ENCODE measurements around the gene EPYC.

EPYC gene

DNA sequence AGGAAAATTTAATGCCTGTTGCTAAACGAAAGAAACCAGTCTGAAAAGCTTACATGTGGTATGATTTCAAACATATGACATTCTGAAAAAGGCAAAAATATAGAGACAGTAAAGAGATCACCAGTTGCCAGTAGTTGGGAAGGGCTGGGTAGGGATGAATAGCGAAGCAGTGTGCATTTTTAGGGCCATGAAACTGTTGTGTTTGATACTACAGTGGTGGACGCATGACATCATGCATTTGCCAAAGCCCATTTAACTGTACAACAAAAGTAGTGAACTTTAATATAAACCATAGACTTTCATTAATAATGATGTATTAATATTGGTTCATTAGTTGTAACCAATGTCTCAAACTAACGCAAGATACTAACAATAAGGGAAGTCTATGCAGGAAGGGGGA is 14.7 kb upstream of the EPYC start:
- H3K27me3 ChIP-seq (ENCODE audit: insufficient read depth, low read length, poor library complexity) = no peaks in the 10 kb centered on the region

DNA sequence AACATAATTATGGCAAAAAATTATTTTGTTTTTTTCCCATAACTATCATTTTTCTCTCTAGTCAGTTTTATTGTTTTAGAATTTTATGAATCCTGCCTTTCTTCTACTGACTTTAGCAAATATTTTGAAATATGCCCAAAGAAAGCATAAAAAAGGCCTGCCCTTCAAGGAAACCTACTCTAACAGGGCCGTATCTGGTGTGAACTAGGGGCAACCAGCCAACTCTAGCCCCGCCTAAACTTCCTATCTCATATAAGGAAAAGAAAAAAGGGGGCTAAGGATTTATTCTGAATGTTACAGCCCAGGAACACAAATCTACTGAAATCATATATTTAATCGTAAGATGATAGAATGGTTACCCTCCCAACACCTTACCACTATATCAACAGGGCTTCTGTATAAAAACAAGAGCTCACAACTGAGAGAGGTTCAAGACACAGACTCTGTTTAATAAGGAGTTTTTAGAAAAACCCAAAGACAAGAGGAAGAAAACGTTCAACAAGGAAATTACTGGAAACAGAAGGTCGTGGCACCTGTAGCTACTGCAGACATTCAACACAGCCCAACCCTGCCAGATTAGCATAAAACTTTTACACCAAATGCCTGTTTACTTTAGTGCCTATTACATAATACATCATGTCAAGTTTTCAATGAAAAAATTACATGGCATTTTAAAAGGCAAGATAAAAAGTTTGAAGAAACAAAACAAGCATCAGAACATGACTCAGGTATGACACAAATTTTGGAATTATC is 12.9 kb upstream of the EPYC start:
- DNase-seq (no peak), ATAC-seq (ENCODE audit: insufficient read depth, low read depth) (no peak)
- no peak overlapping the region for H3K27ac ChIP-seq (ENCODE audit: low read length)
- TF ChIP-seq EZH2 (IDR thresholded peaks at IDR 0.05; ENCODE audit: borderline replicate concordance, low read depth, low read length, severe bottlenecking) = no peak
- TF ChIP-seq, protein P1, sequence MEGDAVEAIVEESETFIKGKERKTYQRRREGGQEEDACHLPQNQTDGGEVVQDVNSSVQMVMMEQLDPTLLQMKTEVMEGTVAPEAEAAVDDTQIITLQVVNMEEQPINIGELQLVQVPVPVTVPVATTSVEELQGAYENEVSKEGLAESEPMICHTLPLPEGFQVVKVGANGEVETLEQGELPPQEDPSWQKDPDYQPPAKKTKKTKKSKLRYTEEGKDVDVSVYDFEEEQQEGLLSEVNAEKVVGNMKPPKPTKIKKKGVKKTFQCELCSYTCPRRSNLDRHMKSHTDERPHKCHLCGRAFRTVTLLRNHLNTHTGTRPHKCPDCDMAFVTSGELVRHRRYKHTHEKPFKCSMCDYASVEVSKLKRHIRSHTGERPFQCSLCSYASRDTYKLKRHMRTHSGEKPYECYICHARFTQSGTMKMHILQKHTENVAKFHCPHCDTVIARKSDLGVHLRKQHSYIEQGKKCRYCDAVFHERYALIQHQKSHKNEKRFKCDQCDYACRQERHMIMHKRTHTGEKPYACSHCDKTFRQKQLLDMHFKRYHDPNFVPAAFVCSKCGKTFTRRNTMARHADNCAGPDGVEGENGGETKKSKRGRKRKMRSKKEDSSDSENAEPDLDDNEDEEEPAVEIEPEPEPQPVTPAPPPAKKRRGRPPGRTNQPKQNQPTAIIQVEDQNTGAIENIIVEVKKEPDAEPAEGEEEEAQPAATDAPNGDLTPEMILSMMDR (IDR thresholded peaks at IDR 0.05; ENCODE audit: borderline replicate concordance, extremely low read depth, low read length, poor library complexity, severe bottlenecking) = no peak
- no peak overlapping the region for H3K4me3 ChIP-seq (ENCODE audit: low read depth in 1 of 2, low read length in 2 of 2)
- no peaks in the 10 kb centered on the region for H3K79me2 ChIP-seq (ENCODE audit: insufficient read depth, low read length)
- no peaks in the 10 kb centered on the region for H3K36me3 ChIP-seq (ENCODE audit: insufficient read depth, low read length)
- no peaks in the 10 kb centered on the region for H4K20me1 ChIP-seq (ENCODE audit: insufficient read depth, low read length)
- no peaks in the 10 kb centered on the region for H3K27me3 ChIP-seq (ENCODE audit: insufficient read depth, low read length, poor library complexity)
- H3K4me2 ChIP-seq (ENCODE audit: insufficient read depth, low read length) = no peak overlapping the region
- H2AFZ ChIP-seq (ENCODE audit: low read depth, low read length) = no peak overlapping the region
- H3K4me1 ChIP-seq (ENCODE audit: insufficient read depth, low read length) = no peaks in the 10 kb centered on the region
- no peak overlapping the region for H3K9ac ChIP-seq (ENCODE audit: low read depth, low read length)
- no peaks in the 10 kb centered on the region for H3K9me3 ChIP-seq (ENCODE audit: insufficient read depth, low read length, severe bottlenecking)

More for the DNA sequence above, 14.7 kb upstream of the EPYC start:
- Histone ChIP-seq H4K20me1 (ENCODE audit: insufficient read depth, low read length) (no peaks in the 10 kb centered on the region), H3K9me3 (ENCODE audit: insufficient read depth, low read length, severe bottlenecking) (no peaks in the 10 kb centered on the region), H2AFZ (ENCODE audit: low read depth, low read length) (no peak overlapping the region), H3K36me3 (ENCODE audit: insufficient read depth, low read length) (no peaks in the 10 kb centered on the region), H3K4me3 (ENCODE audit: low read depth in 1 of 2, low read length in 2 of 2) (no peak overlapping the region), H3K79me2 (ENCODE audit: insufficient read depth, low read length) (no peaks in the 10 kb centered on the region), H3K4me1 (ENCODE audit: insufficient read depth, low read length) (no peaks in the 10 kb centered on the region), H3K9ac (ENCODE audit: low read depth, low read length) (no peak overlapping the region), H3K4me2 (ENCODE audit: insufficient read depth, low read length) (no peak overlapping the region), H3K27ac (ENCODE audit: low read length) (no peak overlapping the region)
- TF ChIP-seq EZH2 (IDR thresholded peaks at IDR 0.05; ENCODE audit: borderline replicate concordance, low read depth, low read length, severe bottlenecking) = no peak
- TF ChIP-seq, protein P1 (IDR thresholded peaks at IDR 0.05; ENCODE audit: borderline replicate concordance, extremely low read depth, low read length, poor library complexity, severe bottlenecking) = no peak
- DNase-seq (no peak), ATAC-seq (ENCODE audit: insufficient read depth, low read depth) (no peak)

DNA sequence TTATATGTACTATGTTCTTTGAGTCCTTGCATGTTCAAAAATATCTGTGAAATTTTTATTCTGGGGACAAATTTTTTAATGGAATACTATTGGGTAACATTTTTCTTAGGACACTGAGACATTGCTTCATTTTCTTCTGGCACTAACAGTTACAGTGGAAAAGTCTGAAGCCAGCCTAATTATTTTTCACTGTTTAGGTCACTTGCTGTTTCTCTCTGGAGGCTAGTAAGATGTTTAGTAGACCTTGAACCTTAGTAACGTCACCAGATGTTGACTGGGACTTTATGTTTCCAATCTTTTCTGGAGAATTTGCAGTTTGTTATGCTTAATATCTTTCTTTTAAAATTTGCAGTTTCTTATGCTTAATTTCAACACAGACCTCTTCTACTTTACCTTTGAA is 12.3 kb upstream of the EPYC start:
- H3K4me3 ChIP-seq (ENCODE audit: low read depth in 1 of 2, low read length in 2 of 2) = no peak overlapping the region
- ATAC-seq (ENCODE audit: insufficient read depth, low read depth) = no peak
- no peaks in the 10 kb centered on the region for H3K36me3 ChIP-seq (ENCODE audit: insufficient read depth, low read length)
- no peaks in the 10 kb centered on the region for H3K79me2 ChIP-seq (ENCODE audit: insufficient read depth, low read length)
- H3K4me2 ChIP-seq (ENCODE audit: insufficient read depth, low read length) = no peak overlapping the region
- no peak for DNase-seq
- H4K20me1 ChIP-seq (ENCODE audit: insufficient read depth, low read length) = no peaks in the 10 kb centered on the region
- TF ChIP-seq, protein P1 (IDR thresholded peaks at IDR 0.05; ENCODE audit: borderline replicate concordance, extremely low read depth, low read length, poor library complexity, severe bottlenecking) = no peak
- no peak for TF ChIP-seq EZH2 (IDR thresholded peaks at IDR 0.05; ENCODE audit: borderline replicate concordance, low read depth, low read length, severe bottlenecking)
- H3K4me1 ChIP-seq (ENCODE audit: insufficient read depth, low read length) = no peaks in the 10 kb centered on the region
- no peak overlapping the region for H3K9ac ChIP-seq (ENCODE audit: low read depth, low read length)
- H3K27ac ChIP-seq (ENCODE audit: low read length) = no peak overlapping the region
- no peaks in the 10 kb centered on the region for H3K27me3 ChIP-seq (ENCODE audit: insufficient read depth, low read length, poor library complexity)
- no peaks in the 10 kb centered on the region for H3K9me3 ChIP-seq (ENCODE audit: insufficient read depth, low read length, severe bottlenecking)
- no peak overlapping the region for H2AFZ ChIP-seq (ENCODE audit: low read depth, low read length)
